Measurements from ENCODE around the gene FALEC.

- no peak for TF ChIP-seq CTCF (IDR thresholded peaks at IDR 0.05; ENCODE audit: insufficient read depth, low read depth, low read length)
- TF ChIP-seq EZH2 (IDR thresholded peaks at IDR 0.05; ENCODE audit: insufficient read depth, low read length): no peak
Observed at GRCh38 chr1:150549496-150550221, 34.1 kb downstream of the FALEC start.
